Muscle of leg (tissue), 11 donors: Measurements from ENCODE around the gene SGMS1. TPM values are rescaled to one million over a fixed set of nuclear protein-coding genes. Genes with fewer than 3 reads are reported as not detected.
A peak's percentile ranks its signal among the peaks of the same experiment; 100 is the strongest.

Experiments used
- DNase-seq: peaks from one replicate; pipeline ENCODE4 v3.0.0; 2013
- H3K27ac ChIP-seq: one replicate; pipeline ENCODE4 v1.5.1; 2013; ENCODE audit warnings: mild to moderate bottlenecking, low read length, control low read depth
- H3K27me3 ChIP-seq: one replicate; pipeline ENCODE4 v1.6.1; 2013; ENCODE audit warnings: low read length; ENCODE audit not compliant: control insufficient read depth, insufficient read depth
- H3K36me3 ChIP-seq: one replicate; pipeline ENCODE4 v1.6.1; 2013; ENCODE audit warnings: low read length; ENCODE audit not compliant: control insufficient read depth, insufficient read depth
- H3K4me1 ChIP-seq: one replicate; pipeline ENCODE4 v1.6.1; 2013; ENCODE audit warnings: low read length; ENCODE audit not compliant: control insufficient read depth, insufficient read depth
- H3K4me3 ChIP-seq: one replicate; pipeline ENCODE4 v1.5.1; 2013; ENCODE audit warnings: low read length, control low read depth
- H3K9me3 ChIP-seq: replicated peaks from 2 replicates; pipeline ENCODE4 v1.6.1; 2013; ENCODE audit warnings: low read depth, low read length; ENCODE audit not compliant: control insufficient read depth
- WGBS: methylation state at CpG from one replicate; pipeline ENCODE4 v1.1.5; 2013; ENCODE audit warnings: missing lambda C conversion rate; ENCODE audit not compliant: insufficient coverage; 5-methylcytosine and 5-hydroxymethylcytosine counted together
- polyA plus RNA-seq, 8 donors: library from polyadenylated mRNA; unstranded; fragments of 120-200 nt; gene quantifications; one replicate each; pipeline versions ENCODE4 v1.2.1 to v1.2.3, GENCODE V29; 2013; ENCODE audit warnings: inconsistent platforms in 1 of 8, low replicate concordance in 1 of 8; ENCODE audit not compliant: insufficient read length in 8 of 8, insufficient read depth in 1 of 8
- total RNA-seq: library from RNA; stranded (reverse); fragments of 120-200 nt; gene quantifications from one replicate; pipeline ENCODE4 v1.2.4, GENCODE V29; 2013

SGMS1 gene
- total and polyA plus RNA-seq, 9 donors = 18.2 to 30.5 (median 23.0) TPM

DNA sequence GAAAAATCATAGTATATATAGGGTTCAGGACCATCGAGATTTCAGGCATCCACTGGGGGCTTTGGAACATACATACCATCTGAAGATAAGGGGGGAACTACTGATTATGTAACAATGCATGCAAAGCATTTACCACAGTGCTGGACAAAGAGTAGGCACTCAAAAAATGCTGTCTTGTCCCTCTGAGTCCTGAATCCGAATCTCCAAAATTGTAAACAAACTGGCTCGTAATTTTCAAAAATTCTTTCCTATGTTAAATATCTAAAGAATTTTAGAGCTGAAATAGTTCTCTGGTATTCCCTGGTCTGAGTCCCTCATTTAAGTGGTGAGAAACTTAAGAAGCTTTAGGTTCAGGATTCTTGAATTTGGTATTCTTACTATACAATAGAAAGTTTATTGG lies 204.7 kb downstream of the SGMS1 start:
- no peaks in the 10 kb centered on the region for H3K27me3 ChIP-seq
- peaks cover 4% of the 10 kb centered on the region for H3K4me1 ChIP-seq
- no peak overlapping the region for H3K27ac ChIP-seq
- no peak overlapping the region for H3K4me3 ChIP-seq
- WGBS = no CpG with 5 or more reads among the region's 3 CpGs
- no peaks in the 10 kb centered on the region for H3K36me3 ChIP-seq
- DNase-seq = no peak
- no peaks in the 10 kb centered on the region for H3K9me3 ChIP-seq

DNA sequence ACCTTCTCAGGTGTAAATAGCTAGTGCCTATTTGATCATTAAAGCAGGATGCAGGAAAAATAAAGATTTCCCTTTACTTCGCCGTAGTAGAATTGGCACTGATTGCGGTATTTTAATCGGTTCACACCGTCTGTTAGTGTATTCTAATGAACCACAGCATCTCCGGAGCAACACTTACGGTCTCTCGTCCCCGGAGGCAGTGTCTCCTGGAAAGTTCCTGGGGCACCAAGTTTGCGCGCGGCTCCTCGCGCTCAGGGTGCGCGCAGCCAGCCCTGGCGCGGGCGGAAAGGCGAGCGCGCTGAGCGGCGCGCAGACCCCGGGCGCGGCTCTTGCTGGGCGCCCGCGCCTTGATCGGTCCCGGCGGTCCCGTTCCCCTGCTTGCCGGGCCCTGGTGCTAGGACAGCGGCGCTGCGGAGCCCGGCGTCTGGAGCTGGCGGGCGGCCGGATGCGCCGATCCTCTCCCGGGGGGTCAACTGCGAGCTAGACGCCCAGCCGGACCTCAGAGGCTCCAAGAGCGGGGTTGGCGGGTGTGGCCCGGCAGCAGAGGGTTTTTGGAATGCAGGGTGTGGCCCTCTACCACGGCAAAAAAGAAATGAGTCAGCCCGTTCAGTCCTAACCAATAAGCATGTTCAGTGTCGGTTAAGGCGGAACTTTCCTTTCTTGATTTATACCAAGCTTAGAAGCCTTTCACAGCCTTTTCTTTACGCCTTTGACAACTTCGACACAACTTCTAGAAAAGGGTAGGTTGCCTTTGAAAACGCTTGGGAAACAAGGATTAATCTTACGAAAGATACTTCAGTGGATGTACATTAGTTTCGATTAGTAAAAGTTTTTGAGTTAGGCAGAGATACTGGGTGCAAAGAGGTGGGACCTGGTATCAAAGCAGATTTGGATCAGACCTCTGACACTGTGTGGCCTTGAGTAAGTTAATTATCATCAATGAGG lies 205.6 kb downstream of the SGMS1 start:
- Histone ChIP-seq H3K27me3 (no peaks in the 10 kb centered on the region), H3K4me3 (peak overlapping the region; percentile 77), H3K36me3 (no peaks in the 10 kb centered on the region), H3K4me1 (peaks cover 4% of the 10 kb centered on the region), H3K27ac (peak overlapping the region; percentile 80), H3K9me3 (no peaks in the 10 kb centered on the region)
- peak; percentile 88 for DNase-seq
- 2% methylated on average over 54 of the region's 62 CpGs for WGBS

DNA sequence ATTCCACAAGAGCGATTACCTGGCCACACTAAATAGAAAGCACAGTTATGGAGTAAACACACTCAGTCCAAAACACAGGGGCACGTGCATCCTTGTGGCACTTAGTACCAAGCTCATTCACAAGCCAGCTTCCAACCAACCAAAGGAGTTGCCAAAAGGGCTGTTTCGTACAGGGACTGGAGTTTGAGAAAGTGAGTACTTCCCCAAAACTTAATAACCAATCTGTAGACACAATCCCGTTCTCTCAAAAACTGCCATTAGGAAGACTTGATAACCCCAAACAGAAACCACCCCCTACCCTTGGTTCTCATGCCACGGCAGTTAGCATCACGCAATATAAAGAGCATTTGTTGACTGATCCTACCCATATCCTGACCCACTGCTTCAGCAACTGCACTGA lies 206.3 kb downstream of the SGMS1 start:
- H3K4me1 ChIP-seq = peaks cover 4% of the 10 kb centered on the region
- peak overlapping the region; percentile 77 for H3K4me3 ChIP-seq
- H3K27me3 ChIP-seq = no peaks in the 10 kb centered on the region
- no peaks in the 10 kb centered on the region for H3K9me3 ChIP-seq
- DNase-seq = peak; percentile 53
- WGBS = 20% methylated on average over 1 of the region's 6 CpGs
- no peaks in the 10 kb centered on the region for H3K36me3 ChIP-seq
- peak overlapping the region; percentile 65 for H3K27ac ChIP-seq

- peak; percentile 33 for DNase-seq
- Histone ChIP-seq H3K9me3 (no peaks in the 10 kb centered on the region), H3K36me3 (no peaks in the 10 kb centered on the region), H3K4me1 (peaks cover 3% of the 10 kb centered on the region), H3K27me3 (no peaks in the 10 kb centered on the region), H3K27ac (peak overlapping the region; percentile 42), H3K4me3 (peak overlapping the region; percentile 77)
- 47% methylated on average over 2 of the region's 6 CpGs for WGBS
These were observed 206.9 kb downstream of the SGMS1 start for GRCh38 chr10:50416881-50417280.

DNA sequence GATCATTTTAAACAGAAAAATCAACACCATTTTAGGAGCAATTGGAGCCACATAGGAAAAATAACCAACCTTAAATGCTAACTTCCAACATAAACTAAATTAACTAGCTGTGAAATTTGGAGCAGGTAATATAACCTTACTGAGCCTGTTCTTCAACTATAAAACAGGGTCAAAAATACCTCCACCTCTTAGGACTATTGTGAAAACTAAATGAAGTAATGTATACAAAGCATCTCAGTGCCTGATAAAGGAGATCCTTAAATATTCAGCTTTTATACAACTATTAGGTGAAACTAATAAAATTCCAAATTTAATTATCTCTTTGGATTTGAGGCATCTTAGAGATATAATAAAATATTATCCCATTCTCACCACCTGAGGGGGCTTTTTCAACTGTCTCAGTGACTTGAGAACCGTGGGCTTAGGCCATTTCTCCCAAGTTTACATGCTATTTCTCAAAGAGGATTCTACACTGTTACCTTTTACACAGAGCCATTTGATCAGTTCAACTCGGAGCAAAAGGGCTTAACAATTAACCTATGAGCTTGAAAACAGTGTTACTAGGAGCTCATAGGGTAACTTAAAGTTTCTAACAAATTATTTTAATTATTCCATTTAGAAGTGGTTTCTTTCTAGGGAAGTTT lies 207.5 kb downstream of the SGMS1 start:
- no peaks in the 10 kb centered on the region for H3K27me3 ChIP-seq
- H3K4me1 ChIP-seq = peaks cover 3% of the 10 kb centered on the region
- H3K27ac ChIP-seq = no peak overlapping the region
- H3K4me3 ChIP-seq = peak overlapping the region; percentile 77
- DNase-seq = peak; percentile 70
- WGBS = no CpG with 5 or more reads among the region's 2 CpGs
- H3K36me3 ChIP-seq = no peaks in the 10 kb centered on the region
- no peaks in the 10 kb centered on the region for H3K9me3 ChIP-seq

GRCh38 chr10:50415292-50415691 lies 208.5 kb downstream of the SGMS1 start:
- 80% methylated on average over 1 of the region's 3 CpGs for WGBS
- H3K4me1 ChIP-seq = peaks cover 3% of the 10 kb centered on the region
- DNase-seq = no peak
- H3K9me3 ChIP-seq = no peaks in the 10 kb centered on the region
- no peak overlapping the region for H3K4me3 ChIP-seq
- H3K27me3 ChIP-seq = no peaks in the 10 kb centered on the region
- no peak overlapping the region for H3K27ac ChIP-seq
- H3K36me3 ChIP-seq = no peaks in the 10 kb centered on the region

DNA sequence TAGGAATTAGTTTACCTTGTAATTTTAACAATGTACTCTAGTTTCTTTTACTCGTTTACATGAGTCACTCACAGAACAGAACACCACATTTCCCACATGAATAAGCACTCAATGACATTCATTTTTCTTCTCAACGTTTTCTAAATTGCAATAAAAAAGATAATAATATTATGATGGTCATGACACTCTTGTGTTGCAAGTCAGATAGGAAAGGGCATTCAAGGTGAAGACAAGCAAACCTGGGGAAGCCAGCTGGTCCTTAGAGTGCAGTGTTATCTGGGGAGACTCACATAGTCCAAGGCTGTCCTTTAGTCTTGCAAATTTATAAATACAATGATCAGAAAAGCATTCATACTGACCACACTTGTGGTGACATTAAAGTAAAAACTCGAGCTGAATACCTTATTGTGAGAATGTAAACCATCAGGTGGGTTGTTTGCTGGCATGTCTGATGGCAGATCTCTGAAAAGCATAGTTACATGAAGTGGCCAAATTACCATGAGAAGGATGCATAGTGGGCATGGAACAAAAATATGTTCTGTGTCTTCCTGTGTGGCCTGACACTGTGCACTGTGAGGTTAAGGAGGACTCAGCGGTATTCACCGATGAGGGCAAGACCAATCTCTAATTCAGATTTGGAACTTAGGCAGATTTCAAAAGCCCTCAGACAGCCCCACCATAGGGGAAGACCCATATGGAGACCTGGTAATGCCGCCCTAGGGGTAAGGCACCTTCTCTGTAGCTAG lies 213.5 kb downstream of the SGMS1 start:
- Histone ChIP-seq H3K4me1 (no peaks in the 10 kb centered on the region), H3K27ac (no peak overlapping the region), H3K9me3 (no peaks in the 10 kb centered on the region), H3K4me3 (no peak overlapping the region), H3K36me3 (no peaks in the 10 kb centered on the region), H3K27me3 (no peaks in the 10 kb centered on the region)
- DNase-seq = no peak
- 88% methylated on average over 2 of the region's 6 CpGs for WGBS

GRCh38 chr10:50407076-50407801 lies 216.5 kb downstream of the SGMS1 start:
- Histone ChIP-seq H3K9me3 (no peaks in the 10 kb centered on the region), H3K4me1 (no peaks in the 10 kb centered on the region), H3K4me3 (no peak overlapping the region), H3K36me3 (no peaks in the 10 kb centered on the region), H3K27me3 (no peaks in the 10 kb centered on the region), H3K27ac (no peak overlapping the region)
- no peak for DNase-seq
- no CpG with 5 or more reads among the region's 7 CpGs for WGBS

DNA sequence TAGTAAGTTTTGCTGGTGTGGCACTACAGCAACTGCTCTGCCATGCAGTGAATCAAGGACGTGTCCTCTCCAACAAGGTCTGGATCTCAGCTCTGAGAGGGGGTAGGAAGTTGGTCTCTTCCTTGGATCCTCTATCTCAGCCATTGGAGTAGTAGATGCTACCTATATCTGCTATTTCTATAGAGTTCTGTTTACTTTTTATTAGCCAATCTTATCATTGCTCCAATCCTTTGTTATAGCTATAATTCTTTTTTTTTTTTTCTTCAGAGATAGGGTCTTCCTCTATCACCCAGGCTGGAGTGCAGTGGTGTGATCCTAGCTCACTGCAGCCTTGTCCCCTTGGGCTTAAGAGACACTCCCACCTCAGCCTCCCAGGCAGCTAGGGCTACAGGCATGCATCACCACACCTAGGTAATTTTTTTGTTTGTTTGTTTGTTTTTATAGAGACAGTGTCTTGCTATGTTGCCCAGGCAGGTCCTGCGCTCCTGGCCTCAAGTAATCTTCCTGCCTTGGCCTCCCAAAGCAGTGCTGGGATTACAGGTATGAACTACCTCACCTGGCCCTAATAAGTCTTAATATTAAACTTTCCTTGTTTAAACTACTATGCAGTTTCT lies 217.2 kb downstream of the SGMS1 start:
- Histone ChIP-seq H3K36me3 (no peaks in the 10 kb centered on the region), H3K27ac (no peak overlapping the region), H3K9me3 (no peaks in the 10 kb centered on the region), H3K4me3 (no peak overlapping the region), H3K27me3 (no peaks in the 10 kb centered on the region), H3K4me1 (no peaks in the 10 kb centered on the region)
- no peak for DNase-seq
- WGBS = 83% methylated on average over 1 of the region's 2 CpGs
